Amniotic epithelial cell (primary cell): ENCODE results near the gene CA12.

Experiments used
- DNase-seq: peaks from one replicate; pipeline ENCODE4 v3.0.0-alpha.2; 2010; ENCODE audit warnings: low read depth

Gene CA12

GRCh38 chr15:63357061-63357460 is 24.6 kb downstream of the CA12 start:
- no peak for DNase-seq

GRCh38 chr15:63354821-63355650 is 26.6 kb downstream of the CA12 start:
- no peak for DNase-seq

- DNase-seq = no peak
Measured at GRCh38 chr15:63353887-63354286, 27.8 kb downstream of the CA12 start.

- DNase-seq = no peak
Measured at GRCh38 chr15:63353261-63353660, 28.4 kb downstream of the CA12 start.

GRCh38 chr15:63352808-63353207 is 28.8 kb downstream of the CA12 start:
- no peak for DNase-seq

- DNase-seq = no peak
Measured at GRCh38 chr15:63351170-63351569, 30.5 kb downstream of the CA12 start.

- no peak for DNase-seq
Measured at GRCh38 chr15:63350178-63350621, 31.4 kb downstream of the CA12 start.

GRCh38 chr15:63349621-63350020 is 32.0 kb downstream of the CA12 start:
- no peak for DNase-seq

GRCh38 chr15:63349156-63349555 is 32.5 kb downstream of the CA12 start:
- DNase-seq = no peak

GRCh38 chr15:63348392-63348791 is 33.3 kb downstream of the CA12 start:
- DNase-seq = peak; percentile 75

- DNase-seq = peak; percentile 27
Measured at GRCh38 chr15:63347074-63347857, 34.4 kb downstream of the CA12 start.

- no peak for DNase-seq
Measured at GRCh38 chr15:63345391-63345752, 36.3 kb downstream of the CA12 start.

GRCh38 chr15:63344731-63345390 is 36.8 kb downstream of the CA12 start:
- peak; percentile 62 for DNase-seq

GRCh38 chr15:63342996-63343562 is 38.6 kb downstream of the CA12 start:
- DNase-seq = peak; percentile 75

- DNase-seq = no peak
Measured at GRCh38 chr15:63341898-63342297, 39.7 kb downstream of the CA12 start.

- peak; percentile 19 for DNase-seq
Measured at GRCh38 chr15:63340878-63341277, 40.8 kb downstream of the CA12 start.

GRCh38 chr15:63340353-63340752 is 41.3 kb downstream of the CA12 start:
- DNase-seq = no peak

- DNase-seq = no peak
Measured at GRCh38 chr15:63339836-63340235, 41.8 kb downstream of the CA12 start.

- DNase-seq = no peak
Measured at GRCh38 chr15:63339006-63339766, 42.5 kb downstream of the CA12 start.

- DNase-seq = peak; percentile 79
Measured at GRCh38 chr15:63338170-63338569, 43.5 kb downstream of the CA12 start.

GRCh38 chr15:63337046-63337445 is 44.6 kb downstream of the CA12 start:
- DNase-seq = no peak
